ENCODE measurements around the gene ITSN2. TPM values are rescaled to one million over a fixed set of nuclear protein-coding genes. Genes with fewer than 3 reads are reported as not detected.

ITSN2 gene
- total and polyA plus RNA-seq, 10 donors: 41.1 to 150 (median 107) TPM

DNA sequence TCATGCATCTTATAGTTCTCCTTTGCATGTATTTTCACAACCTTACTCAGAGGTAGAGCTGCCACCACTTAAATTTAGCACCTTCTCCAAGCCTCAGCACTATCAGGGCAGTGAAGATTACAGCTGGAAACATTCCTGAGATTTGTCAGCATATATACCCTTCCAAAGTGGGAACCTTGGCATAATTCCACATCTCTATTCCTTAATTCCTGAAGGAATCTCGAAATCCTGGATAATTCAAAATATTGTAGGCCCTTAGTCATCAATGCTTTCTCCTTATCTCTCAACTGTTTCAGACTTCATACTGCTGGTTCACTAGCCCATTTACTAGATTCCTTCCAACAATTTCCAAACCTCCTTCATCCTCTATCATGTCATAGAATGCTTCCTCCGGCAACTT is 87.4 kb downstream of the ITSN2 start:
- H3K9me3 ChIP-seq: no peaks in the 10 kb centered on the region
- peaks cover 0 to 3% (median 0%) of the 10 kb centered on the region in 6 donors for H3K4me1 ChIP-seq
- TF ChIP-seq CTCF (IDR thresholded peaks at IDR 0.05 in 8 of 11, conservative IDR thresholded peaks at IDR 0.05 in 3 of 11): no peak
- no peak for TF ChIP-seq POLR2A (IDR thresholded peaks at IDR 0.05)
- TF ChIP-seq POLR2AphosphoS5 (IDR thresholded peaks at IDR 0.05): no peak
- peaks cover 3 to 100% (median 64%) of the 10 kb centered on the region in 6 donors for H3K36me3 ChIP-seq
- H3K4me3 ChIP-seq: no peak overlapping the region
- no peak for DNase-seq
- H3K27me3 ChIP-seq (replicated peaks in 1 of 7): no peaks in the 10 kb centered on the region
- intact Hi-C loops (cut with DNase I; ENCODE audit: low total_unique reads): no loop called here
- WGBS, 5 donors: 93 to 95% (median 94%) methylated on average over 2 of the region's 2 CpGs
- no peak overlapping the region for H3K27ac ChIP-seq

DNA sequence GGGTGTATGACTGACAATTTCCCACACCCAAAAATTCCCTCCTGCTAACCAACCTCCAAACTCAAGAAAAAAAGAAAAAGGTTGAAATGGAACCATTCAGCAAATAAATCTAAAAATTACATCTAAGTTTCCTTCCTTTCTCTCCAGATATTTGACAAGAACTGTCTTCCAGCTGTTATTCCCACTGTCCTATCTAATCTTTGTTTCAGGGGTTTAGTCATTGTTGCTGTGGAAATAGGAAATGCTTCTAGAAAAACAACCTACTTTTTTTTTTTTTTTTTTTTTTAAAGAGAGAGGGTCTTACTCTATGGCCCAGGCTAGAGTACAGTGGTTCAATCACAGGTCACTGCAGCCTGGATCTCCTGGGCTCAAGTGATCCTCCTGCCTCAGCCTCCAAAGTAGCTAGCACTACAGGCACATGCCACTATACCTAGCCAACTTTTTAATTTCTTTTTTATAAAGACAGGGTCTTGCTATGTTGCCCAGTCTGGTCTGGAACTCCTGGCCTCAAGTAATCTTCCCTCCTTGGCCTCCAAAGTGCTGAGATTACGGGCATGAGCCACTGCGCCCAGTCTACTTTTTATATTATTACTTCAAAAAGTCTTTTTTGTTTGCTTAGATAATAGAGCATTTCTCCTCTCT is 88.1 kb downstream of the ITSN2 start:
- intact Hi-C loops (cut with DNase I; ENCODE audit: low total_unique reads): no loop called here
- peaks cover 0 to 3% (median 0%) of the 10 kb centered on the region in 6 donors for H3K4me1 ChIP-seq
- no peaks in the 10 kb centered on the region for H3K9me3 ChIP-seq
- TF ChIP-seq POLR2A (IDR thresholded peaks at IDR 0.05): no peak
- no peak for TF ChIP-seq POLR2AphosphoS5 (IDR thresholded peaks at IDR 0.05)
- no peak for TF ChIP-seq CTCF (IDR thresholded peaks at IDR 0.05 in 8 of 11, conservative IDR thresholded peaks at IDR 0.05 in 3 of 11)
- H3K36me3 ChIP-seq: peaks cover 3 to 100% (median 69%) of the 10 kb centered on the region in 6 donors
- no peak overlapping the region for H3K27ac ChIP-seq
- 96 to 100% (median 100%) methylated on average over 2 of the region's 2 CpGs for WGBS, 5 donors
- H3K4me3 ChIP-seq: no peak overlapping the region
- no peaks in the 10 kb centered on the region for H3K27me3 ChIP-seq (replicated peaks in 1 of 7)
- no peak for DNase-seq

- Histone ChIP-seq H3K27ac (no peak overlapping the region), H3K27me3 (replicated peaks in 1 of 7) (no peaks in the 10 kb centered on the region), H3K4me3 (no peak overlapping the region), H3K4me1 (no peaks in the 10 kb centered on the region), H3K36me3 (peaks cover 3 to 100% (median 69%) of the 10 kb centered on the region in 6 donors), H3K9me3 (no peaks in the 10 kb centered on the region)
- no peak for TF ChIP-seq POLR2A (IDR thresholded peaks at IDR 0.05)
- no peak for TF ChIP-seq CTCF (IDR thresholded peaks at IDR 0.05 in 8 of 11, conservative IDR thresholded peaks at IDR 0.05 in 3 of 11)
- no peak for TF ChIP-seq POLR2AphosphoS5 (IDR thresholded peaks at IDR 0.05)
- no peak for DNase-seq
- 95 to 100% (median 97%) methylated on average over 3 of the region's 3 CpGs for WGBS, 5 donors
- intact Hi-C loops (cut with DNase I; ENCODE audit: low total_unique reads): no loop called here
Observed at GRCh38 chr2:24269265-24269664, 91.1 kb downstream of the ITSN2 start.

GRCh38 chr2:24265212-24265611 is 95.1 kb downstream of the ITSN2 start:
- H3K36me3 ChIP-seq: peaks cover 3 to 100% (median 59%) of the 10 kb centered on the region in 6 donors
- H3K27ac ChIP-seq: no peak overlapping the region
- DNase-seq: no peak
- intact Hi-C loops (cut with DNase I; ENCODE audit: low total_unique reads): no loop called here
- H3K4me1 ChIP-seq: peaks cover 0 to 9% (median 0%) of the 10 kb centered on the region in 6 donors
- TF ChIP-seq POLR2A (IDR thresholded peaks at IDR 0.05) (no peak), CTCF (IDR thresholded peaks at IDR 0.05 in 8 of 11, conservative IDR thresholded peaks at IDR 0.05 in 3 of 11) (no peak), POLR2AphosphoS5 (IDR thresholded peaks at IDR 0.05) (no peak)
- no peaks in the 10 kb centered on the region for H3K9me3 ChIP-seq
- 94 to 99% (median 97%) methylated on average over 2 of the region's 2 CpGs for WGBS, 5 donors
- no peak overlapping the region for H3K4me3 ChIP-seq
- H3K27me3 ChIP-seq (replicated peaks in 1 of 7): no peaks in the 10 kb centered on the region
